Astrocyte (in vitro differentiated cells and primary cell): ENCODE measurements around the gene SEMA4C. TPM values are rescaled to one million over a fixed set of nuclear protein-coding genes. Genes with fewer than 3 reads are reported as not detected.
A peak's percentile ranks its signal among the peaks of the same experiment; 100 is the strongest.

Source experiments
- DNase-seq: peaks from one replicate; pipeline ENCODE4 v3.0.0-alpha.2; 2010; ENCODE audit warnings: low read depth
- FAIRE-seq: peaks from 2 replicates; lab custom pipeline; 2011; peaks lifted over from hg19 to GRCh38; lab: Jason Lieb, UNC
- H2AFZ ChIP-seq: 2 replicates; pipeline ENCODE4 v1.6.0; 2012; ENCODE audit warnings: low read depth, low read length, inconsistent platforms
- H3K27ac ChIP-seq: 2 replicates; pipeline ENCODE4 v1.5.1; 2011; ENCODE audit warnings: low read depth, low read length, inconsistent platforms
- H3K27me3 ChIP-seq: 2 replicates; pipeline ENCODE4 v1.6.0; 2011; ENCODE audit warnings: low read length, inconsistent platforms; ENCODE audit not compliant: insufficient read depth
- H3K36me3 ChIP-seq: 2 replicates; pipeline ENCODE4 v1.5.1; 2011; ENCODE audit warnings: low read length, inconsistent platforms; ENCODE audit not compliant: insufficient read depth
- H3K4me1 ChIP-seq: 2 replicates; pipeline ENCODE4 v1.5.1; 2011; ENCODE audit warnings: low read length, inconsistent platforms; ENCODE audit not compliant: insufficient read depth
- H3K4me2 ChIP-seq: 2 replicates; pipeline ENCODE4 v1.6.0; 2012; ENCODE audit warnings: low read length, inconsistent platforms
- H3K4me3 ChIP-seq: 2 replicates; pipeline ENCODE4 v1.5.1; 2011; ENCODE audit warnings: low read depth, mild to moderate bottlenecking, low read length, inconsistent platforms; ENCODE audit not compliant: insufficient read depth
- H3K79me2 ChIP-seq: 2 replicates; pipeline ENCODE4 v1.6.0; 2012; ENCODE audit warnings: mild to moderate bottlenecking, low read length, inconsistent platforms; ENCODE audit not compliant: insufficient read depth
- H3K9ac ChIP-seq: 2 replicates; pipeline ENCODE4 v1.6.0; 2012; ENCODE audit warnings: mild to moderate bottlenecking, low read length, inconsistent platforms
- H3K9me3 ChIP-seq: 2 replicates; pipeline ENCODE4 v1.5.1; 2012; ENCODE audit warnings: low read depth, mild to moderate bottlenecking, low read length, inconsistent platforms; ENCODE audit not compliant: insufficient read depth
- H4K20me1 ChIP-seq: 2 replicates; pipeline ENCODE4 v1.6.0; 2012; ENCODE audit warnings: low read length, inconsistent platforms; ENCODE audit not compliant: insufficient read depth
- H3K27ac Mint-ChIP-seq: one replicate; pipeline ENCODE4 v1.8.0; 2021; ENCODE audit warnings: mild to moderate bottlenecking, mixed read lengths; ENCODE audit not compliant: unreplicated experiment
- H3K27me3 Mint-ChIP-seq: one replicate; pipeline ENCODE4 v1.8.0; 2021; ENCODE audit warnings: low read depth, mixed read lengths; ENCODE audit not compliant: unreplicated experiment
- H3K36me3 Mint-ChIP-seq: one replicate; pipeline ENCODE4 v1.8.0; 2021; ENCODE audit warnings: low read depth, mixed read lengths; ENCODE audit not compliant: unreplicated experiment
- H3K4me1 Mint-ChIP-seq: one replicate; pipeline ENCODE4 v1.8.0; 2021; ENCODE audit warnings: low read depth, mixed read lengths; ENCODE audit not compliant: unreplicated experiment
- H3K4me3 Mint-ChIP-seq: one replicate; pipeline ENCODE4 v1.8.0; 2021; ENCODE audit warnings: mild to moderate bottlenecking, moderate library complexity, mixed read lengths; ENCODE audit not compliant: unreplicated experiment
- H3K9me3 Mint-ChIP-seq: one replicate; pipeline ENCODE4 v1.8.0; 2021; ENCODE audit warnings: mild to moderate bottlenecking, mixed read lengths; ENCODE audit not compliant: unreplicated experiment
- EZH2 ChIP-seq: IDR thresholded peaks from 2 replicates; pipeline ENCODE4 v1.6.1; 2012; ENCODE audit warnings: mild to moderate bottlenecking, low read length, inconsistent platforms; ENCODE audit not compliant: insufficient read depth
- total RNA-seq: library from RNA; stranded (reverse); gene quantifications from 2 replicates; pipeline ENCODE4 v1.2.1, GENCODE V29; 2021
- TF ChIP-seq, protein P1 (sequence below): IDR thresholded peaks from 2 replicates; pipeline ENCODE4 v1.5.1; 2011; ENCODE audit warnings: low read depth, mild to moderate bottlenecking, inconsistent platforms, low read length, moderate library complexity; ENCODE audit not compliant: insufficient read depth

The SEMA4C gene
- total RNA-seq, 1 donor from 2014 or later = 32.8 TPM

DNA sequence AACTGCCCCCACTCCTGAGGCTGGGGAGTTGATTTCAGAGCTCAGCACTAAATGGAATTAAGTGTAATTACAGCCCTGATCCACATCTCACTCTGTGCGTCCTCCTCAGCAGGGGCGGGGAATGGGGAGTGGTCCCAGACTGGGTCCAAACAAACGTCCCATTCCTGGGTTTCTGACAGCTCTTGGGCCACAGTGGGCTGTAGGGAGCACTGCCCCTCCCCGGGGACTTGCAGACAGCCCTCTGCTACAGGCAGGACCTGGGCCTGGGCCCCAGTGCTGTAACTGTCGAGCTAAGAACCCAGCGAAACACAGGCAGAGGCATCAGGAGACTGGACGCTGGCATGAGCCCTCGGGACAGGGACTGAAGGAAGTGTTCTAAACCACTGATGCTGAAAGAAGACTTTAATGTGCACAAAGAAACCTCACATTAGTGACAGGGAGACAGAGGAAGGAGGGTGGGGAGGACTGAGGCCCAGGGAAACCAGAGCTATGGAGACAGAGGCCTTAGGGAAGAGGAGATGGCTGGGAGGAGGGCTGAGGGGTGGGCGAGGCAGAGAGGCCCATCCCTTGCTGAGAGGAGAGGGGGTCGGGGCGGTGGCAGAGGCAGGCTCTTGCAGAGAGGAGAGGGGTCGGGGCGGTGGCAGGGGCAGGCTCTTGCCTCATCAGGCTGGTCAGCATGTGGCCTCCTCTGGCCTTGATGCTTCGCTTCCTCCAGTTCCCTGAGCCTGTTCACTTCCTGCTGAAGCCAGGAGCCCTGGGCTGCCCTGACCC, 5.8 kb upstream of the SEMA4C start:
- peaks cover 22% of the 10 kb centered on the region for H3K4me1 Mint-ChIP-seq
- H3K27me3 Mint-ChIP-seq = peaks cover 7% of the 10 kb centered on the region
- Histone ChIP-seq H3K9ac (no peak overlapping the region), H3K4me3 (no peak overlapping the region), H3K27ac (no peak overlapping the region), H3K27me3 (no peaks in the 10 kb centered on the region), H3K79me2 (no peaks in the 10 kb centered on the region), H3K36me3 (no peaks in the 10 kb centered on the region), H4K20me1 (no peaks in the 10 kb centered on the region), H2AFZ (no peak overlapping the region), H3K4me2 (no peak overlapping the region), H3K4me1 (peaks cover 6% of the 10 kb centered on the region), H3K9me3 (no peaks in the 10 kb centered on the region)
- H3K27ac Mint-ChIP-seq = no peak overlapping the region
- peak overlapping the region; percentile 40 for H3K4me3 Mint-ChIP-seq
- no peaks in the 10 kb centered on the region for H3K36me3 Mint-ChIP-seq
- FAIRE-seq (no peak), DNase-seq (no peak)
- TF ChIP-seq, protein P1, sequence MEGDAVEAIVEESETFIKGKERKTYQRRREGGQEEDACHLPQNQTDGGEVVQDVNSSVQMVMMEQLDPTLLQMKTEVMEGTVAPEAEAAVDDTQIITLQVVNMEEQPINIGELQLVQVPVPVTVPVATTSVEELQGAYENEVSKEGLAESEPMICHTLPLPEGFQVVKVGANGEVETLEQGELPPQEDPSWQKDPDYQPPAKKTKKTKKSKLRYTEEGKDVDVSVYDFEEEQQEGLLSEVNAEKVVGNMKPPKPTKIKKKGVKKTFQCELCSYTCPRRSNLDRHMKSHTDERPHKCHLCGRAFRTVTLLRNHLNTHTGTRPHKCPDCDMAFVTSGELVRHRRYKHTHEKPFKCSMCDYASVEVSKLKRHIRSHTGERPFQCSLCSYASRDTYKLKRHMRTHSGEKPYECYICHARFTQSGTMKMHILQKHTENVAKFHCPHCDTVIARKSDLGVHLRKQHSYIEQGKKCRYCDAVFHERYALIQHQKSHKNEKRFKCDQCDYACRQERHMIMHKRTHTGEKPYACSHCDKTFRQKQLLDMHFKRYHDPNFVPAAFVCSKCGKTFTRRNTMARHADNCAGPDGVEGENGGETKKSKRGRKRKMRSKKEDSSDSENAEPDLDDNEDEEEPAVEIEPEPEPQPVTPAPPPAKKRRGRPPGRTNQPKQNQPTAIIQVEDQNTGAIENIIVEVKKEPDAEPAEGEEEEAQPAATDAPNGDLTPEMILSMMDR = no peak
- no peak for TF ChIP-seq EZH2
- H3K9me3 Mint-ChIP-seq = no peaks in the 10 kb centered on the region

DNA sequence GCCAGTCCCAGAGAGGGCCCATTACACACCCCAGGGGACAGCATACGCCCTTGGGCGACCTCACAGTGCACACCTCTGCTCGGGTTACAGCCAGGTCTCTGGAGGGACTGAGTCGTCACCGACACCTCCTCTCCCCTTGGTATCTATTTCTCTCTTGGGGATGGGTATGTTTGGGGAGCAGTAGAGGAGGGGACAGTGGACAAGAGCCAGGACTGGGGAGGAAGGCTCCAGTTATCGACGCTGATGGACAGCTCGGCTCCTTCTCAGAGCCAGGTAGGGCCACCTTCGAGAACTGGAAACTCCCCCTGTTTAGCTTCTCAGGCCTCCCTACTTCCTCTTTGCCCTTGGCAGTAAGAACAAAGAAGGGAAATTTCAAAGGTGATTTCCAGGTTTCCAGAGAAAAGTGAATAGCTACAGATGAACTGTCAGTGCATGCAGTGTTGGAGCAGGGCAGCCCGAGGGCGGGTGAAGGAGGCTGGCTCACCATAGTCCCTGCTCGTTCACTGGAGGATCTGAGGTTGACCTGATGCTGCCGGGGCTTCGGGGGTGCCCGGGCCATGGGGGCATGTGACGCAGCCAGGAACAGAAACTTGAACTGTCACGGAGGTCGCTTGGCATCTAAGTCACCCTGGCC, 4.4 kb upstream of the SEMA4C start:
- TF ChIP-seq EZH2 = no peak
- TF ChIP-seq, protein P1 = no peak
- Mint-ChIP-seq H3K4me1 (peaks cover 22% of the 10 kb centered on the region), H3K4me3 (no peak overlapping the region), H3K27ac (peak overlapping the region; percentile 77), H3K36me3 (no peaks in the 10 kb centered on the region), H3K27me3 (peaks cover 4% of the 10 kb centered on the region), H3K9me3 (no peaks in the 10 kb centered on the region)
- no peak overlapping the region for H3K27ac ChIP-seq
- H3K4me3 ChIP-seq = no peak overlapping the region
- H3K4me1 ChIP-seq = peaks cover 11% of the 10 kb centered on the region
- DNase-seq = no peak
- H3K36me3 ChIP-seq = no peaks in the 10 kb centered on the region
- no peaks in the 10 kb centered on the region for H3K9me3 ChIP-seq
- no peak overlapping the region for H2AFZ ChIP-seq
- no peak overlapping the region for H3K9ac ChIP-seq
- H4K20me1 ChIP-seq = no peaks in the 10 kb centered on the region
- H3K79me2 ChIP-seq = no peaks in the 10 kb centered on the region
- FAIRE-seq = no peak
- H3K27me3 ChIP-seq = no peaks in the 10 kb centered on the region
- no peak overlapping the region for H3K4me2 ChIP-seq

DNA sequence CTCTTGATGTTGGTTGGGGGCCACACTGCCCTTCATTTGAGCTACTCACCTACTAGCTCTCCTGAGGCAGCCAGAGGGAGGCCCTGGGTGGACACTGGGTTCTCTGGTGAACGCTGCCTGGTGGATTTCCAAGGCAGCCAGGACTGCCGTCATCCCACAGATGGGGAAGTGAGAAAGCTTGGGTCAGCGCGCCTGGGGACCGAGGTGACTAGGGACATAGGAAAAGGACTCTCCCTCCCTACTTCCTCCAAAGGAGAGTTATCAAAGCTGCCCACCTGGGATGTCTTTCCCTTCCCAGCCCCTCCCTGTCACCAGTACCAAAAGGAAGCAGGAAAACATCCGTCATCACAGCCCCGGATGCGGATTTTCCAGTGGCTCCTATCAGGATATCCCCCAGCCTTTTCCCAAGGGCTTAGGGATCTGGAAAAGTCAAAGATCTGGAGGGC, 3.8 kb upstream of the SEMA4C start:
- Histone ChIP-seq H3K36me3 (no peaks in the 10 kb centered on the region), H3K4me3 (no peak overlapping the region), H3K27ac (no peak overlapping the region), H3K4me2 (no peak overlapping the region), H2AFZ (no peak overlapping the region), H4K20me1 (no peaks in the 10 kb centered on the region), H3K79me2 (peaks cover 2% of the 10 kb centered on the region), H3K4me1 (peaks cover 11% of the 10 kb centered on the region), H3K9me3 (no peaks in the 10 kb centered on the region), H3K9ac (no peak overlapping the region), H3K27me3 (no peaks in the 10 kb centered on the region)
- H3K27me3 Mint-ChIP-seq = peaks cover 4% of the 10 kb centered on the region
- DNase-seq (no peak), FAIRE-seq (no peak)
- TF ChIP-seq, protein P1 = no peak
- no peak for TF ChIP-seq EZH2
- no peaks in the 10 kb centered on the region for H3K9me3 Mint-ChIP-seq
- H3K27ac Mint-ChIP-seq = no peak overlapping the region
- peaks cover 22% of the 10 kb centered on the region for H3K4me1 Mint-ChIP-seq
- no peak overlapping the region for H3K4me3 Mint-ChIP-seq
- no peaks in the 10 kb centered on the region for H3K36me3 Mint-ChIP-seq
